ENCODE measurements around the gene GALNT2. TPM values are rescaled to one million over a fixed set of nuclear protein-coding genes. Genes with fewer than 3 reads are reported as not detected.

The GALNT2 gene
- total and polyA plus RNA-seq, 9 donors, result 38.6 to 142 (median 83.7) TPM

GRCh38 chr1:230083053-230083452, 16.0 kb downstream of the GALNT2 start:
- no peaks in the 10 kb centered on the region for H3K27me3 ChIP-seq
- intact Hi-C loops (cut with DNase I), result no loop called here
- no peaks in the 10 kb centered on the region for H3K9me3 ChIP-seq
- H3K4me3 ChIP-seq, result no peak overlapping the region
- 91 to 98% (median 94%) methylated on average over 9 of the region's 9 CpGs for WGBS, 3 donors
- TF ChIP-seq EP300 (IDR thresholded peaks at IDR 0.05) (no peak), POLR2A (IDR thresholded peaks at IDR 0.05) (no peak), CTCF (IDR thresholded peaks at IDR 0.05) (no peak)
- H3K4me1 ChIP-seq (ENCODE audit: insufficient read depth), result peaks cover 20% of the 10 kb centered on the region
- no peak for DNase-seq
- H3K27ac ChIP-seq, result no peak overlapping the region
- H3K36me3 ChIP-seq, result no peaks in the 10 kb centered on the region

GRCh38 chr1:230083746-230084407, 16.8 kb downstream of the GALNT2 start:
- Histone ChIP-seq H3K4me1 (ENCODE audit: insufficient read depth) (peaks cover 20% of the 10 kb centered on the region), H3K27ac (peak overlapping the region in 1 of 2 donors; percentile 36), H3K27me3 (no peaks in the 10 kb centered on the region), H3K4me3 (no peak overlapping the region), H3K36me3 (no peaks in the 10 kb centered on the region), H3K9me3 (no peaks in the 10 kb centered on the region)
- no peak for DNase-seq
- intact Hi-C loops (cut with DNase I), result no loop called here
- no peak for TF ChIP-seq EP300 (IDR thresholded peaks at IDR 0.05)
- TF ChIP-seq POLR2A (IDR thresholded peaks at IDR 0.05), result no peak
- no peak for TF ChIP-seq CTCF (IDR thresholded peaks at IDR 0.05)
- 90 to 92% (median 90%) methylated on average over 10 of the region's 10 CpGs for WGBS, 3 donors

GRCh38 chr1:230084408-230085177, 17.6 kb downstream of the GALNT2 start:
- H3K36me3 ChIP-seq, result no peaks in the 10 kb centered on the region
- no peaks in the 10 kb centered on the region for H3K27me3 ChIP-seq
- TF ChIP-seq POLR2A (IDR thresholded peaks at IDR 0.05) (no peak), EP300 (IDR thresholded peaks at IDR 0.05) (no peak), CTCF (IDR thresholded peaks at IDR 0.05) (no peak)
- DNase-seq, result peak; percentile 55 to 63 (median 60)
- no peak overlapping the region for H3K4me3 ChIP-seq
- WGBS, 3 donors, result 37 to 47% (median 45%) methylated on average over 9 of the region's 9 CpGs
- intact Hi-C loops (cut with DNase I), result no loop called here
- H3K4me1 ChIP-seq (ENCODE audit: insufficient read depth), result peaks cover 18% of the 10 kb centered on the region
- no peaks in the 10 kb centered on the region for H3K9me3 ChIP-seq
- peak overlapping the region in 1 of 2 donors; percentile 36 for H3K27ac ChIP-seq

GRCh38 chr1:230085178-230085515, 18.1 kb downstream of the GALNT2 start:
- Histone ChIP-seq H3K4me3 (no peak overlapping the region), H3K9me3 (no peaks in the 10 kb centered on the region), H3K36me3 (no peaks in the 10 kb centered on the region), H3K4me1 (ENCODE audit: insufficient read depth) (peaks cover 19% of the 10 kb centered on the region), H3K27me3 (no peaks in the 10 kb centered on the region), H3K27ac (peak overlapping the region in 1 of 2 donors; percentile 1)
- intact Hi-C loops (cut with DNase I), result no loop called here
- 88 to 91% (median 91%) methylated on average over 5 of the region's 5 CpGs for WGBS, 3 donors
- TF ChIP-seq POLR2A (IDR thresholded peaks at IDR 0.05), result no peak
- no peak for TF ChIP-seq CTCF (IDR thresholded peaks at IDR 0.05)
- no peak for TF ChIP-seq EP300 (IDR thresholded peaks at IDR 0.05)
- no peak for DNase-seq

All from ovary (tissue), 9 donors.